Hepatocyte (in vitro differentiated cells): ENCODE data around the gene POLD2. TPM values are rescaled to one million over a fixed set of nuclear protein-coding genes. Genes with fewer than 3 reads are reported as not detected.

Experiments
- DNase-seq: peaks from one replicate; pipeline ENCODE4 v3.0.0-alpha.2; 2016; ENCODE audit warnings: low spot score
- H2AFZ ChIP-seq: fragments of 200-600 bp; sonication (generic); 2 replicates; pipeline ENCODE4 v1.6.0; 2016; ENCODE audit warnings: antibody characterized with exemption, mild to moderate bottlenecking
- H3K27ac ChIP-seq: fragments of 200-600 bp; sonication (generic); 2 replicates; pipeline ENCODE4 v1.5.1; 2016; ENCODE audit warnings: mild to moderate bottlenecking
- H3K27me3 ChIP-seq: fragments of 200-600 bp; sonication (generic); 2 replicates; pipeline ENCODE4 v1.6.1; 2016
- H3K36me3 ChIP-seq: fragments of 200-600 bp; sonication (generic); replicated peaks from 2 replicates; pipeline ENCODE4 v1.5.1; 2016; ENCODE audit warnings: low read depth; ENCODE audit not compliant: insufficient read depth
- H3K4me1 ChIP-seq: fragments of 200-600 bp; sonication (generic); 2 replicates; pipeline ENCODE4 v1.5.1; 2016; ENCODE audit warnings: mild to moderate bottlenecking, moderate library complexity; ENCODE audit not compliant: insufficient read depth
- H3K4me2 ChIP-seq: fragments of 200-600 bp; sonication (generic); 2 replicates; pipeline ENCODE4 v1.6.0; 2016
- H3K4me3 ChIP-seq: fragments of 200-600 bp; sonication (generic); 2 replicates; pipeline ENCODE4 v1.5.1; 2016; ENCODE audit warnings: mild to moderate bottlenecking
- H3K79me2 ChIP-seq: fragments of 200-600 bp; sonication (generic); 2 replicates; pipeline ENCODE4 v1.6.0; 2017; ENCODE audit warnings: mild to moderate bottlenecking
- H3K9me2 ChIP-seq: fragments of 200-600 bp; sonication (generic); replicated peaks from 2 replicates; pipeline ENCODE4 v1.6.0; 2017; ENCODE audit warnings: mild to moderate bottlenecking; ENCODE audit not compliant: insufficient read depth
- H3K9me3 ChIP-seq: fragments of 200-600 bp; sonication (generic); 2 replicates; pipeline ENCODE4 v1.5.1; 2016; ENCODE audit warnings: low read depth, mild to moderate bottlenecking
- H4K20me1 ChIP-seq: fragments of 200-600 bp; sonication (generic); 2 replicates; pipeline ENCODE4 v1.6.0; 2016; ENCODE audit warnings: mild to moderate bottlenecking; ENCODE audit not compliant: insufficient read depth, poor library complexity, severe bottlenecking
- CTCF ChIP-seq: fragments of 200-600 bp; sonication (generic); IDR thresholded peaks from 2 replicates; pipeline ENCODE4 v1.5.1; 2016; ENCODE audit warnings: antibody characterized with exemption, mild to moderate bottlenecking; ENCODE audit not compliant: poor library complexity
- EZH2 ChIP-seq: fragments of 200-600 bp; sonication (generic); IDR thresholded peaks from 2 replicates; pipeline ENCODE4 v1.6.1; 2016; ENCODE audit warnings: antibody characterized with exemption, mild to moderate bottlenecking, borderline replicate concordance
- EZH2phosphoT487 ChIP-seq: fragments of 200-600 bp; sonication (generic); IDR thresholded peaks from one replicate; pipeline ENCODE4 v1.6.1; 2018; ENCODE audit warnings: antibody characterized with exemption, mild to moderate bottlenecking, low read depth, moderate library complexity; ENCODE audit not compliant: unreplicated experiment, severe bottlenecking
- WGBS: methylation state at CpG from one replicate; pipeline ENCODE4 v1.1.6; 2016; ENCODE audit warnings: low lambda C conversion rate; ENCODE audit errors: missing lambda C conversion rate; 5-methylcytosine and 5-hydroxymethylcytosine counted together
- polyA plus RNA-seq: library from polyadenylated mRNA; unstranded; fragments of >200 nt; fragmentation: Nextera tagmentation; extraction: Ambion mirVana; gene quantifications from 2 replicates; pipeline ENCODE4 v1.2.1, GENCODE V29; 2016
- total RNA-seq: library from RNA; depleted of rRNA; stranded (reverse); fragments of >200 nt; gene quantifications from 2 replicates; pipeline ENCODE4 v1.2.3, GENCODE V29; 2014

Gene POLD2
- total and polyA plus RNA-seq, 2 experiments from 2014 or later: 59.9 to 110 TPM

- 82% methylated on average over 4 of the region's 4 CpGs for WGBS
- Histone ChIP-seq H3K4me3 (no peak overlapping the region), H2AFZ (no peak overlapping the region), H3K27me3 (no peaks in the 10 kb centered on the region), H4K20me1 (no peaks in the 10 kb centered on the region), H3K4me2 (no peak overlapping the region), H3K27ac (no peak overlapping the region), H3K9me2 (no peaks in the 10 kb centered on the region), H3K36me3 (no peaks in the 10 kb centered on the region), H3K4me1 (no peaks in the 10 kb centered on the region), H3K79me2 (no peaks in the 10 kb centered on the region), H3K9me3 (no peaks in the 10 kb centered on the region)
- TF ChIP-seq EZH2: no peak
- no peak for TF ChIP-seq CTCF
- no peak for TF ChIP-seq EZH2phosphoT487
- no peak for DNase-seq
Measured at GRCh38 chr7:44156453-44157010, 33.2 kb upstream of the POLD2 start.

GRCh38 chr7:44155191-44156185 lies 32.1 kb upstream of the POLD2 start:
- no peaks in the 10 kb centered on the region for H3K4me1 ChIP-seq
- H2AFZ ChIP-seq: no peak overlapping the region
- H3K27ac ChIP-seq: no peak overlapping the region
- H3K79me2 ChIP-seq: no peaks in the 10 kb centered on the region
- no peaks in the 10 kb centered on the region for H3K27me3 ChIP-seq
- no peak overlapping the region for H3K4me3 ChIP-seq
- no peak overlapping the region for H3K4me2 ChIP-seq
- H4K20me1 ChIP-seq: no peaks in the 10 kb centered on the region
- H3K36me3 ChIP-seq: no peaks in the 10 kb centered on the region
- no peak for DNase-seq
- no peaks in the 10 kb centered on the region for H3K9me3 ChIP-seq
- TF ChIP-seq EZH2phosphoT487: no peak
- no peak for TF ChIP-seq CTCF
- no peak for TF ChIP-seq EZH2
- H3K9me2 ChIP-seq: no peaks in the 10 kb centered on the region
- 77% methylated on average over 8 of the region's 8 CpGs for WGBS

GRCh38 chr7:44154703-44155102 lies 31.4 kb upstream of the POLD2 start:
- DNase-seq: no peak
- 77% methylated on average over 3 of the region's 3 CpGs for WGBS
- Histone ChIP-seq H3K27ac (no peak overlapping the region), H3K4me1 (no peaks in the 10 kb centered on the region), H3K9me2 (no peaks in the 10 kb centered on the region), H3K27me3 (no peaks in the 10 kb centered on the region), H3K36me3 (no peaks in the 10 kb centered on the region), H2AFZ (no peak overlapping the region), H3K79me2 (no peaks in the 10 kb centered on the region), H3K4me2 (no peak overlapping the region), H4K20me1 (no peaks in the 10 kb centered on the region), H3K4me3 (no peak overlapping the region), H3K9me3 (no peaks in the 10 kb centered on the region)
- no peak for TF ChIP-seq CTCF
- no peak for TF ChIP-seq EZH2
- TF ChIP-seq EZH2phosphoT487: no peak
